KMS-11 (cell line): Measurements from ENCODE around the gene IFFO2.

Experiments used
- H2AFZ ChIP-seq: fragments of 200-600 bp; sonication (generic); 2 replicates; pipeline ENCODE4 v1.6.1; 2016; ENCODE audit warnings: antibody characterized with exemption, mixed run types, low read depth
- H3K27ac ChIP-seq: fragments of 200-600 bp; sonication (generic); 2 replicates; pipeline ENCODE4 v1.6.1; 2016; ENCODE audit warnings: mild to moderate bottlenecking, mixed run types
- H3K27me3 ChIP-seq: fragments of 200-600 bp; sonication (generic); 2 replicates; pipeline ENCODE4 v1.6.1; 2017; ENCODE audit warnings: mild to moderate bottlenecking, low read depth, mixed run types, moderate library complexity; ENCODE audit not compliant: insufficient read depth
- H3K36me3 ChIP-seq: fragments of 200-600 bp; sonication (generic); 2 replicates; pipeline ENCODE4 v1.6.1; 2017; ENCODE audit warnings: mild to moderate bottlenecking, mixed run types; ENCODE audit not compliant: insufficient read depth
- H3K4me1 ChIP-seq: fragments of 200-600 bp; sonication (generic); 2 replicates; pipeline ENCODE4 v1.6.1; 2016; ENCODE audit warnings: mild to moderate bottlenecking, low read depth, mixed run types; ENCODE audit not compliant: poor library complexity, severe bottlenecking
- H3K4me2 ChIP-seq: fragments of 200-600 bp; sonication (generic); 2 replicates; pipeline ENCODE4 v1.7.0; 2016; ENCODE audit warnings: mild to moderate bottlenecking, mixed run types
- H3K4me3 ChIP-seq: fragments of 200-600 bp; sonication (generic); IDR thresholded peaks from 2 replicates; pipeline ENCODE4 v1.6.1; 2017; ENCODE audit warnings: low read depth, low read length, mixed read lengths; ENCODE audit not compliant: insufficient read depth
- H3K79me2 ChIP-seq: fragments of 200-600 bp; sonication (generic); 2 replicates; pipeline ENCODE4 v1.6.1; 2016; ENCODE audit warnings: low read depth, mixed run types; ENCODE audit not compliant: insufficient read depth
- H3K9ac ChIP-seq: fragments of 200-600 bp; sonication (generic); 2 replicates; pipeline ENCODE4 v1.6.1; 2016; ENCODE audit warnings: mild to moderate bottlenecking, mixed run types
- H4K20me1 ChIP-seq: fragments of 200-600 bp; sonication (generic); 2 replicates; pipeline ENCODE4 v1.6.1; 2016; ENCODE audit warnings: mild to moderate bottlenecking, mixed run types; ENCODE audit not compliant: insufficient read depth
- CTCF ChIP-seq: fragments of 200-600 bp; sonication (generic); conservative IDR thresholded peaks from 2 replicates; pipeline ENCODE4 v1.6.1; 2017; ENCODE audit warnings: low read depth, mild to moderate bottlenecking, antibody characterized with exemption, low read length, moderate library complexity, mixed read lengths

IFFO2 gene

DNA sequence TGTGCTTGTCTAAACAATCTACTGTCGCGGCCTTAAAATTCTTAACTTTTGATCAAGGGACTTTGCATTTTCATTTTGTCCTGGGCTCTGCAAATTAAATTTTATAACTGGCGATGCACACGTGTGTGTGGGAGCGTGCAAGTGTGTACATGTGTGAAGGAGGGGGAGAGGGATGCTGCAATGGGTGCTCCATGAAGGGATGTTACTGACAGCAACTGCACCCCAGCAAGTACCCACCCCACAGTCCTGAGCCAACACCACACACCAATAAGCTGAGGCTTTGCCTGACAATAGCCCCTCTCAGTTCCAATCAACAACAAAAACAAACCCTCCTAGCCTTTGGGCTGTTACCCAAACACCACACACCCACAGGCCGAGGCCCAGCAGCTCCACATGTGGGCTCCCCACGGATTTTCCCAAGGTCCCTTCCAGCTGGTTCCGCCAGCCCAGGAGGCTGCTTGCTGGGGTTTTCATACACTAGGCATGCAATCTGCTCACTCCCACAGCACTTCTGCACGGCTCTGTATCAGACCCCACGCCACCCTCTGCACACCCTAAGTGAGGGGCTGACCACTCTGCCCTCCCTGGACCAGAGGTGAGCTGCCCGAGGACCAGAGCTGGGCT is 32.8 kb upstream of the IFFO2 start:
- Histone ChIP-seq H3K36me3 (no peaks in the 10 kb centered on the region), H4K20me1 (no peaks in the 10 kb centered on the region), H2AFZ (no peak overlapping the region), H3K4me1 (no peaks in the 10 kb centered on the region), H3K27me3 (peaks cover 46% of the 10 kb centered on the region), H3K9ac (no peak overlapping the region), H3K27ac (no peak overlapping the region), H3K79me2 (no peaks in the 10 kb centered on the region), H3K4me2 (no peak overlapping the region), H3K4me3 (no peak overlapping the region)
- no peak for TF ChIP-seq CTCF

DNA sequence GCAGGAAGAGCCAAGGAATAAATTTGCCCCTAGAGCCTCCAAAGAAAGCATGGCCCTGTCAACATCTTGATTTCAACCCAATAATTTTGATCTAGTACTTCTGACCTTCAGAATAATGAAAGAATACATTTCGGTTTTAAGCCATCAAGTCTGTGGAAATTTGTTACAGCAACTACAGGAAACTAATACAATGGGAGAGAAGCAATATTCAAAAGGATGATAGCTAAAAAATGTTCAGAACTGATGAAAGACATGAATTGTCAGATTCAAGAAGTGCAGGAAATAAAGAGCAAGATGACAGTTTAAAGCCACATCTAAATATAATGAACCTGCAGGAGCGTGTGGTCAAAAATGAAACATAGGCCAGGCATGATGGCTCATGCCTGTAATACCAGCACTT is 24.8 kb upstream of the IFFO2 start:
- no peaks in the 10 kb centered on the region for H3K4me1 ChIP-seq
- no peak overlapping the region for H3K27ac ChIP-seq
- H3K36me3 ChIP-seq = no peaks in the 10 kb centered on the region
- H3K27me3 ChIP-seq = peaks cover 41% of the 10 kb centered on the region; the same call in 1 of the 2 replicates
- no peaks in the 10 kb centered on the region for H4K20me1 ChIP-seq
- H3K4me3 ChIP-seq = no peak overlapping the region
- TF ChIP-seq CTCF = no peak
- H3K79me2 ChIP-seq = no peaks in the 10 kb centered on the region
- H2AFZ ChIP-seq = no peak overlapping the region
- H3K9ac ChIP-seq = no peak overlapping the region
- no peak overlapping the region for H3K4me2 ChIP-seq

DNA sequence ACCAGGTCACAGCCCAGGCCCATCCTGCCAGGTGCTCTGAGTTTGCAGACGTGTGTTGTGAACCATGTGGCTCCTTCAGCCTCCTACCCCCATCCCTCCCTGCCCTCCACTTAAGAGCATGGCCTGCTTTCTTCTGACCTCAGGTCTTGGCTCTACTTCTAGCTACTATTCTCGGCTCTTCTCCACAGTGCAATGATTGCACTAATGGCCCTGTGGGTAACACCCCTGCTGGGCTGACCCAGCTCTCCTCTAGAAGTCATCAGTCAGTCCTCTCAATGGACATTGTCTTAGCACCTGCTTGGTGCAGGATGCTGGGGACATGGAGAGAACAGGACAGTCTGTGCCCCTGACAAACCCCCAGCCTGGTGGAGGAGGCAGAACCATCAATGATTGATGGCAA is 22.2 kb upstream of the IFFO2 start:
- Histone ChIP-seq H3K27me3 (peaks cover 36% of the 10 kb centered on the region; the same call in 1 of the 2 replicates), H4K20me1 (no peaks in the 10 kb centered on the region), H3K9ac (no peak overlapping the region), H3K4me2 (no peak overlapping the region), H3K79me2 (no peaks in the 10 kb centered on the region), H3K27ac (no peak overlapping the region), H3K4me1 (no peaks in the 10 kb centered on the region), H3K4me3 (no peak overlapping the region), H3K36me3 (no peaks in the 10 kb centered on the region), H2AFZ (no peak overlapping the region)
- no peak for TF ChIP-seq CTCF

GRCh38 chr1:18977428-18977827 is 21.0 kb upstream of the IFFO2 start:
- Histone ChIP-seq H3K79me2 (no peaks in the 10 kb centered on the region), H3K27me3 (peaks cover 41% of the 10 kb centered on the region; the same call in 1 of the 2 replicates), H3K27ac (no peak overlapping the region), H4K20me1 (no peaks in the 10 kb centered on the region), H3K4me3 (no peak overlapping the region), H3K36me3 (no peaks in the 10 kb centered on the region), H3K4me1 (no peaks in the 10 kb centered on the region), H3K9ac (no peak overlapping the region), H2AFZ (no peak overlapping the region), H3K4me2 (no peak overlapping the region)
- TF ChIP-seq CTCF = no peak
